Fibroblast of upper back skin (primary cell): ENCODE results near the gene XPO6.

Source experiments
- DNase-seq: peaks from one replicate; pipeline ENCODE4 v3.0.0-alpha.2; 2013

The XPO6 gene

DNA sequence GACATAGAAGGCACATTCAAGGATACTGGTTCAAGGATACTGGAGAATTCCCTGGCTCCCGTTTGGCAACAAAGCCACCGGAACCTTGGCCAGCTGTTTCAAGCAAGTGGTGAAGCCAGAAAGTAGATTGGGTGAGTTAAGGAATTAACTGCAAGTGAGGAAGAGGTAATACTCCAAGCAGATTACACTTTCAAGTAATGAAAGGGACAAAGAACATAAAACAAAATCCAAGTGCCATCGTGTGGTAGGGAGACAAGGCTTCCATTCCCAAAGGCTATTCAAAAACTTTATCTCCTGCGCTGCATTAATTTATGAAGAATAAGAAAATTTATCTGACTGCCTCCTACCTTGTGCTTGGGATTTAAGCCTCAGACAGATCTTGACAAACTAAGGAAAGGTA, 27.8 kb downstream of the XPO6 start:
- DNase-seq: no peak

DNA sequence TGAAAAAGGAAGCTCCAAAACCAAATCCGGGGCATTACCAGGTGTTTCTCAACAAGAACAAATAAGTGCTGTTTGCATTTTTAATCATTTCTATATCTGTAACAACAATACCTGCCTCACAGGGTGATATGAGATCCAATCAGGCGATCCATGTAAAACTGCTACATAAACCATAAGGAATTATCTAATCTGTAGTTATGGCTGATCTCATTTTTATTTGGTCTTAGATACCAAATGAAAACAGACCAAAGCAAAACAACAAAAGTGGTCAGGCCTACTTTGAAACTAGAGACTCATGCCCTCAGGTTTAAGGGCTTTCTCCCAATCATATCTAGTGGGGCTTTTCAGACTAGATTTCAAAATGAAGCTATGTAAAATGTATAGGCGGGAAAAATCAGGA, 28.3 kb downstream of the XPO6 start:
- no peak for DNase-seq

DNA sequence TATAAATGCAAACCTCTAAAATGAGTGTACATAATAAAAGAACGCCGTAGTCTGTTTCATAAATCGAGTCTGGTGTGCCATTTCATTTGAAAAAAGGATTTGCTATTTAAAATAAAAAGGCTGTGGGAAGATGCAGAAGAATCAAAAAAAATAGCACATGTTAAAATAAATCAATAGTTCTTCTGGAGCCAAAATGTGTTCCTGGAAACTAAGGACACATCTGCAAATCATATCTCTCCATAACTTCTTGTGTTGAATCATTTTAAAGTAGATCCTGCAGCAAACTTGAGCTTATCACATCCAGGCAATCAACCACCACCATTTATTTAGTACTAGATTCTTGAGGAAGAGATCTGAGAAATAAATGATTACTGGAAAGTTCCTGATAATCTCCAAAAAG, 29.0 kb downstream of the XPO6 start:
- no peak for DNase-seq

DNA sequence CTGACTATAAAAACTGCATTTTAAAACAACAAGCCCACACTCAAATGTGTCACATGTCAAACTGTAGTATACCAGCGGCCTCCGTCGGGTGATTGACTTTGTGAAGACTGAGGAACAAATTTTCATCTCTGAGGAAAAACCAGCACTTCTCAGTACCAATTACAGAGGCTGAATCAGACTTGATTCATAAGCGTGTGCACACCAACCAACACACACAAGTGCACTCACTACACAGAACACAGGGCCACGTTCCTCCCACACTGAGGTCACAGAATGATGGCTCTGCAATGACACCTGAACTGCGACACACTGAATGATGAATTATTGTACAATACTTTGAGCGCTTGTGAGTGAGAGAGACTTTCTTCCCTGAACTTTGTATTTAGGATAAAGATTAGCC, 29.6 kb downstream of the XPO6 start:
- peak; percentile 25 for DNase-seq

DNA sequence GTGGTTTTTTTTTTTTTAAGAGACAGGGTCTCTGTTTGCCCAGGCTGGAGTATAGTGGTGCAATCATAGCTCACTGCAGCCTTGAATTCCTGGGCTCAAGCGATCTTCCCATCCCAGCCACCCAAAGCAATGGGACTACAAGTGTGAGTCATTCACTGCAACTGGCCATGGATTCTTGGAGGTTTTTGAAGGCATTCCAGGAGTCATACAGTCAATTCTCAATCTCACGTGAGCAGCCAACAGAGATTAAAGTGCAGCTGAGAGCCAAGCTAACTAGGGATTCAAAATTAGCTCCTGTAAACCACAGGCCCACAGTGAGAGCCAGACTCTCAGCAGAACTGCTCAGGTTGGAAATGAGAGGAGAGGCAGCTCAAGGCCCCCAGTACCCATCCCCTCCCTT, 30.2 kb downstream of the XPO6 start:
- peak; percentile 97 for DNase-seq

DNA sequence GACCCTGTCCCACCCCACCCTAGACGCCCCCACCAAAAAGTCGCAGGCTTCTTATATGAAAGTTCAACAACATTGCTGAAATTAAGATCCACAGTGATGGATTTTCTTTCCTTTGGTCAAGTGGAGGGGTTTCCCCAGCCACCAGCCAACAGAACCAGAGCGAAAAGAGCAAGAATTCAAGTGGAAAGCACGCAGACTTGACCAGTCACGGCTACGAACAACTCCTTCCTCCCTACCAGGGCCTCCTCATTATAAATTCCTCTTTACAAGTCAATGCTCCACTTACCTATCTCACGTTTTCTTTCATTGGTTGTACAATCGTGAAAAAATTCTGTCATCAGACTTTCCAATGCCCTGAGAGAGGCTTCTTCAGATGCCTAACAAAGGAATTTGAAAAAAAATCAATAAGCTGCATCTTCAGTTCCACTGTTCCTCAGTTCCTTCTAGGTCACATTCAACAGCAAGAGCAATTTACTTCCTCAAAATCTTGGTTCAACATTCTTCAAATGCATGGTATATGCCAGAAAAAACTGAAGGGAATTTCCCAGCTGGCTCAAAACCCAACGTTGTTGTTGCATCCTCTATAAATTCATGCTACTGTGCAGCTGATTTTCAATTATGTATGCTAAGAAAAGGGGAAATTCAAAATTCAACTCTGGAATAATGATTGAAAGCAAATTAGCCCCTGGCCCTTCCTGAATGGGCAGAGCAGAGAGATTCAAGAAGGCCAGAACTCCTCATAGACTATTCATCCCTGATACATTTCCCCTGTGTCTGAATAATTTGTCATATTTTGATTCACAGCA, 30.9 kb downstream of the XPO6 start:
- DNase-seq: peak; percentile 56

DNA sequence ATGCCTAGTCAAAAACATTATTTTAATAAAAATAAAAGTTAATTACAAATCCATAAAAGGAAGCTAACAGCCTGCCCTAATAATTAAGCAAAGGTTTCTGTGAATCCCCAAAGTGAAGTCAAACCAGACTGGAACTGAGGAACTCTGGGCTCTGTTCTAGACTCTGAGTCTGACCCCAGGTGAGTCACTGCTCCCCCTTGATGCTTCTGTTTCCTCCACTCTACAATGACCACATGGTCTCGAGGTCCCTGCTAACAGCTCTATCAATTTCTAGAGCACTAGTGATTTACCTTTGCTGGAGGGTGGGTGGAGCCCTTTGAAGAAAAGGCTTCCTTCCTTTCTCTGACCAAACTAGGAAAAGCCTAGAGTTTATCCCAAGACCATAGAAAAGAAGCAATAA, 32.4 kb downstream of the XPO6 start:
- DNase-seq: no peak

DNA sequence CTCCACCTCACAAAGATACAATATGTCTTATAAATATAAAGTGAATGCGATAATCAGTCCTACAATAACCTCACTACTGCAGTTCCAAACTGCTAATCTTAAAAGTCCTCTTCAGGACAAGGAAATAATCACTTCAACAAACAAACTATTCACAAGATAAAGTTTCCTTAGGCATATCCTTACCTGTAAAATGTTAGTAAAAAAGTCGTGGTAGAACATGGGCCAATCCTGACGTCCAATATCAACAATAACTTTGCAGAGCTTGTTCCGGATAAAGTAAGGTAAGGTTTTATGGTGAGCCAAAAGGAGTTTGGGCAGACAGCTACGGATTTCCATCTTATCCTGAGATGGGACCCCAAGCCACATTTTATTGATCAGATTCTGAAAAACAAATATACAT, 36.0 kb downstream of the XPO6 start:
- DNase-seq: no peak

DNA sequence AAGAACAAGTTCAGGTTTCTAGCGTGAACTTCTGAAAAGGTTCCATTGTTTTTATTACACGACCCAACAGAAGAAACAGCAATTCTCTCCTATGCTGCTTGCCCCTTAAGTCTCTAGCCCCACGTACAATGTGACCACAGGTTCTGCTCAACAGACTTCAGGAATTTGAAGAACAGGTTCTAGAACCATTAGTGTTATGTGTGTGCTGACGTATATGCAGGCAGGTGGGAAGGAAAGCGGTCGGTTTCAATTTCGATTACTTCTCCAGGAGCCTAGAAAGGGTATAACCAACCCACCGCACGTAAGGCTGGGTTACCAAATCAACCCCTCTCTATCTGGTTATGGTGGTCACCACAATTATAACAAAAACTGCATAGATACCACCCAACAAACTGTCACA, 39.4 kb downstream of the XPO6 start:
- DNase-seq: no peak

DNA sequence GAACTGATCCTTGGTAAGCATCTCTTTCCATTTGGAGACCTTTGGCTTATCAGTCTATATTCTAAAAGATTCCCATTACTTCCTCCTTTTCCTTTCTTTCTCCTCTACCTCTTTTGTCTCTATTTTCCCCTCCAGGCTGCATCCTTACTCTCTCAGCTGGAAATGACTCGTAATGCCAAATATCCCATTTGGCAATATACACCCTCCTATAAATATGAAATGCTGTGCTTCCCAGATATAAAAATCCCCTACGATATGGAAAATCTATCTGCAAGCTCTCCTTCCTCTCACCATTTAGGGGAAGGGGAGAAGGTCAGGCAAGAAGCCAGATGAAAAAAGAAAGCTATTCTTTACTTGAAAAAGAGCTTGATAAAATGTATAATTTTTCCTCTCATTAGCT, 39.9 kb downstream of the XPO6 start:
- no peak for DNase-seq

DNA sequence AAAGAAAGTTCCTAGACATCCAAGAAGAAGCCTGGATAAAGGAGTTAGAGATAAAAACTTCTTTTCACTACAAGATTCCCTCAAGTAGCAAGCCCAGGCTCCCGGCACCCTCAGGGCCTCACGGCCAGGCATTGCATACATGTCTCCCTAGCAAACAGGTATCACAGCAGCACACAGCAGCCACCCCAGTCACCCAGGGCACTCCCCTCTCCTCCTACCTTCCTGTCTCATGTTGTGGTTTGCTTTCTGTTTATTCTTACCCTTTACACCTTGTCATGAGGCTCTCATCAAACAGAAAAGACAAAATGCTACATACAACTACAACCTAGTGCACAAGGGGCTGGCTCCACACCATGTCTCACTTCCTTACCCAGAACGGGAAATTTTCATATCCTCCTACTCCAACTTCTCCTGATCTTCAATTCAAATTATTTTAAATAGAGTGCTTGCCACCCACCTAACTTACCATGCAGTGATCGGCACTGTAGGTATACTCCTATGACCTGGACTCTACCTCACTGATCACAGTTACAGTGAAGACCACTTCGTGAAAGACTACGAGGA, 42.7 kb downstream of the XPO6 start:
- no peak for DNase-seq

DNA sequence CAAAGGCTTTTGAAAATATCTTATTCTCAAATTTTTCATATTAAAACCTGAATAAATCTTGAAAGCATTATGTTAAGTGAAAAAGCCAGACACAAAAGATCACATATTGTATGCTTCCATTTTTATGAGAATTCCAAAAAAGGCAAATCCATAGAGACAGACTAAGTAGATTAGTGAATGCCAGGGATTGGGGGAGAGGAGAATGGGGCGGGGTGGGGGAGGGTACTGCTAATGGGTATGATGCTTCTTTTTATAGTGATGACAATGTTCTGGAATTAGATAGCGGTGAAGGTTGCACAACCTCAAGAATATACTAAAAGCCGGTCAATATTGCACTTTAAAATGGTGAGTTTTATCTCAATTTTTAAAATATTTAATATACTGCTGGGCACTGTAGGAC, 44.0 kb downstream of the XPO6 start:
- DNase-seq: no peak

DNA sequence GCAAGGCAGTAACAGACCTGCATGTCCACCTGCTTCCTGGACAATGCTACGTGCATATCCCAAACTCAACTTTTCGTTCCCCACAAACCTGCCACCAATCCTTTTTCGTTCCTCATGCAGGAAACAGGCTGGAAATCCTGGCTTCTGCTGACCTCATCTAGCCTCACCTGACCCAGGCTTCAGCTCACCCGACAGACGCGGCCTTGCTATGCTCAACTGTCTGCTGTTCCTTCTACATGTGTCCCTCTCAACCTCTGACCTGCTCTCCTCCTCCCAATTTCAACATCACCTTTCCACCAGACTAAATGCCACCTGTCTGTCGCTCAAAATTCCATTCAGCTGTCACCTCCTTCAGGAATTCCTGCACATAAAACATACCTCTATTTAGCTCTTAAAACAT, 44.5 kb downstream of the XPO6 start:
- no peak for DNase-seq

DNA sequence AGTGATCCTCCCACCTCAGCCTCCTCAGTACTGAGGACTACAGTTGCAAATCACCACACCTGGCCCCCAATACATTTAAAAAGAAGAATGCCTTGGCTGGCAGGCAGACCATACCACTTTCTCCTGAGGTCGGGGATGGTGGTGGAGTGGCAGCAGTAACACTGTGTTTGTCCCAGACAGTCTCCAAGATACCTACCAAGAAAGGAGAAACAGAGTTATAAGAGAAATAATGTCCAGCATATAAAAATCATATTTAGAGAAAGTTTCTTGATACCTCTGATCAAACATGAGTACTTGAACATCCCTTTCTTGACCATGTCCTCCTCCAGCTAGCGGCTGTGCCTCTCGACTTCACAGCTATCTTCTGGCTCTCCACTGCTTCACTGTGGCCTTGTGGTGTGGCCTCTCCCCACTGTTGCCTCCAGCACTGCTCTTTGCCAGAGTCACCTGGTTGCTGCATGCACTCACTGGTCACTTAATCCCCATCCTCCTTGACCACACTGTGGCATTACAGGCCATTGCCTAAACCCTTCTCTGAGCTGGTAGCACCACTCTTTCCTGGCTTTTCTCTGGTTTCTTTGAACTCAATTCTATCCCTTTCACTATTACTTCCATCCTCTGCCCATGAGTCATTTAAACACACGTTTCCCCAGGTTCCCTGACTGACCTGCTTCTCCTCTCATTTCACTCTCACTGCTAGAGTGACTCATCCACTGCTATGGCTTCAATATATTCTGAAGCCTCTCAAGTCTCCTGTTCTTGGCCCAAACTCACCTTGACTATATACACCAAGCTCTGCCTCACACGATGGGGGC, 45.2 kb downstream of the XPO6 start:
- DNase-seq: peak; percentile 33

DNA sequence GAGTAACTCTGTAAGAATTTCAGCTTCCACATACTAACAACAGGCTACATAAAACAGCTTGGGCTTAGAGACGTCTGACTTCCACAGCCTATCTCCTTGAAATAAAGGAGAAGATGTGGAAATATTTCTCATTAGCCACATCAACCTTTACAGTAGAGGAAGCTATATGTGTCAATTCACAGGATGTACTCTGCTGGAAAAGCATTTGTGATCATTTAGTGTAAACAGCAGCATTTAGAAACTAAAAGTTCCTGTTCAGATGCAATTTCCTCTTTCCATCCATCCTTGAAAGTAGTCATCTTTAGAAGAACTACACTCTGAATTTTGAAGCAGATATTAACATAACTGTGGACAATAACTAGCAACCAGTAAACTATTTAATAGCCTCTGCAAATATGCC, 46.2 kb downstream of the XPO6 start:
- no peak for DNase-seq

DNA sequence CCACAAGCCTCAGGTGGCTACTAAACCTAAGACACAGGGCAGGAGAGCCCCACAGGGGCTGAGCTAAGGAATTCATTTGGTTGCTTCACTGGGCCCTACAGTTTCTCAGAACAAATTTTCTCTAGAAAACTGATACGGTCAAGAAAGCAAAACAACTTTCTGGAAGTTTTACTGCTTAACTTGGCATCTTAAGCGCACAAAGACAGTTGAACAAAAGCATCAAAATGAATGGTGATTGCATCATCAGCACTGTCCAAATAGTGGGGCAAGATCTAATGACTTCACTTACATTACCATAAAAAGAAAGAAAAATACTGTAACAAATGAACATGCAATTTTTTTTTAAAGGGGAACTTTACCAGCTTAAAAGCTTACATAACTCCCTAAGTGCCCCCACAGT, 47.6 kb downstream of the XPO6 start:
- DNase-seq: peak; percentile 70

DNA sequence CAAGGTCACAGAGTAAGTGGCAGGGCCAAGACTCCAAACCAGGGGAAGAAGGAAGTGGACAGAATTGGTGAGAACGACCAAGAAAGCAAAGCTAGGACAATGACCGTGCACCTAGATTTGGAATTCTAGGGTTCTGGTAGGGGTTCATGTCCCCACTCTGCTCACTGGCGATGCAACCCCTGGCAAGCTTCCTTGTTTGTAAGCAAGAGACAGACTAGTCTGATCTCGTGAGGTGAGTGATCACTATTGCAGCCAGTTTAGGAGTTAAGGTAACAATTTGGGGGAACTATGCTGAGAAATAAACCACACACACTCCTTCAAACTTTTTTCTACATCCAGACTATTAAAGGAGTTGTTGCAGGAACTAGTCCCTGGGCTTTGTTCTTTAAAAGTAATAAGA, 48.1 kb downstream of the XPO6 start:
- DNase-seq: peak; percentile 41

DNA sequence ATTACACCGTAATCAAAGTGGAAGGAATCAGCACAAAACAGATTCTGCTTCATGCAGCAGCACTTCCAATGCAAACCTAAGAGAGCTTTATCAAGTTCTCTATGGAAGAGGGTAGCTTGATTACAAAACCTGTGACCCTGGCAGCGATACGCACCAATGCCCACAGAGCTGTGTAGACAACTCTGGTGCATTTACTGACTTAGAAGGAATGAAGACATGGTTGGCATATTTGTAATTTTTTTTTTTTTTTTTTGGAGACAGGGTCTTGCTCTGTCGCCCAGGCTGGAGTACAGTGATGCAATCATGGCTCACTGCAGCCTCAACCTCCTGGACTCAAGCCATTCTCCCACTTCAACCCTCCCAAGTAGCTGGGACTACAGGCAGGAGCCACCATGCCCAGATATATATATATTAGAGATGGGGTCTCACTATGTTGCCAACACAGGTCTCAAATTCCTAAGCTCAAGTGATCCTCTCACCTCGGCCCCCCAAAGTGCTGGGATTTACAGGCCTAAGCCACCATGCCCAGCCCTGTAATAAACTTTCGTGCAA, 49.4 kb downstream of the XPO6 start:
- DNase-seq: no peak

DNA sequence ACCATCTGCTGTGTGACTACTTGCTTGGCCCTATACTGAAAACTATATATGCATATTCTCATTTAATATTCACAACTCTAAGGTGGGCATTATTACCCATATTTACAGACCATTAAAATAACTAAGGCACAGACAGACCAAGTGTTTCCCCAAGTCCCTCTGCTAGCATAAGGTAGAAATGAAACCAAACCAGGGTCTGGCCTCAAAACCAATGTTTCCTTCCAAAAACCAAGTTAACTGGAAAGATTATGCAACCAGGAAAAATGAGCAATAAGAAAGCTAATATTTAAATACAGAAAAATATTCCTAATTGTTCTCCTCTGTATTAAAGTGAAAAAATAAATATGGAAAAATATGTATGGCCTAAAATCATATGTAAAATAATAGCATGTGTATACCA, 50.1 kb downstream of the XPO6 start:
- DNase-seq: no peak

DNA sequence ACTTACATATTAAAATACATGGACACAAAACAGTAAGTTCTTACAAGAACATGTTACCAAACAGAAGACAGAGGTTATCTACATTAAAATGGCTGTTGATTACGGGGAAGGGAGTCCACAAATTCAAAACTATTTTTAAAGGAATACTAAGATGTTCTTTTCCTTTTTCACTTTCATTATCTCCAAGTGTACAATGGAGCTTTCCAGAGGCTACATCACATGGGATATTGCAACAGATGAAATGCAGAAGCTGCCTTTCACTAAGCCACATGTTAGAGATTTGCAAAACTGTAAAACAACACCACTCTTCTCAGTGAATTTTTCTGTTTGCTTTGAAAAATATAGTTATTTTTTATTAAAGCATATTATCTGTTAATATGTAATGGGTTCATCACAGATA, 53.6 kb downstream of the XPO6 start:
- peak; percentile 27 for DNase-seq

DNA sequence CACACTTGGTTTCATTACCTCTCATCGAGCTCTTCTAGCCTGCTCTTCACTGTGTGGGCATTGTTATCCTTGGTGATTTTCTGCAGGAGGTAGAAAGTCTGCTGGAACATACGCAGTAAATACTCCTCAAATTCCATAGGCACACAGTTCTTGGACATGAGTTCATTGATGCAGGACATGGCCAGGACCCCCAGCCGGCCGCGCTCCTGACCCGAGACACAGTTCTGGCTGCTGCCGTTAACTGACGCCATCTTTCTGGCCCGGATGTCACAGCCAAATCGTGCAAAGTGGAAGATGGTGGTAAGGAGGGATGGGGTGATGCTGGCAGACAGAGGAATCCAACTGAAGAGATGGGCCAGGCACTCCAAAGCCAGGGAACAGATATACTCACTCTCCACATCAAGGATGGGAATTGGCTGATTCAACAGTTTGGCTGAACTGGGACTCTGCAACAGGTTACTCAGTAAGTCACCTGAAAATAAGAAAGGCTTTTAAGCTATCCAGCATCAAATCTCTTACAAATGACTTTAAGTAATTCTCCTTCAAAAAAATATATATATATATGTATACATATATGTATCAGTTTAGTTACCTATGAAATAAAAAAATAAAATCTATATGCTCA, 55.6 kb downstream of the XPO6 start:
- no peak for DNase-seq

DNA sequence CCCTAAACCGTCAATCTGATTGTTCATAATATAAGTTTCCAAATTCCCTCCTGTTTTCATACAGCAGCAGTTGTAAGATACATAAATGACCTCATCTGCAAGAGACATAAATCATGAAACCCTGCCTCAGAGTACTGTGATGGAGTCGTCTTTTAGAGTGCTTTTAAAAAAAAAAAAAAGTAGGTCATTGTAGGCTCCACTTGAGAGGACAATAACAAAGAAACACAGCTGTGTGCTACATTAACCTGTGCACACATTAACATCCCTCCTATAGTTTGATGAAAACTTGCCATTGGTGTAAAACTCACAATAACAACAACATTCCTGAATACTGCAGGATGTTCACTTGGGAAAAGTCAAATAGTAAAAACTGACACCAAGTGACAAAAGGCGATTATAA, 56.5 kb downstream of the XPO6 start:
- DNase-seq: no peak

DNA sequence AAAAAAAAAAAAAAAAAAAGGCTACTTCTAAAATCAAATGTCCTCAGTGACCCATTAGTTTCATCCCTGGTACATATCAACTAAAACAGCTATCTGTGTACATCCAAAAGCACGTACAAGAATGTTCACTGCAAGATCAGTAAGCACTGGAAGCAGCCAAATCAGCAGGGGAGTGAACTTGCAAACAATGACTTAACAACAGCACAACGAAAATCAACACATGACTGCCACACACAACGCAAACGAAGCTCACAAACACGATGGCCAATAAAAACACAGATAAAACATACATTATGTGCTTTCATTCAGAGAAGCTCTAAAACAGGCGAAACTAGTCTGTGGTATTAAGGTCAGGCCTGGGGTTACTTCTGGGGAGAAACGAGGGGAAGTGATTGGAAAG, 60.6 kb downstream of the XPO6 start:
- DNase-seq: no peak
